IMR-90 (cell line): ENCODE measurements around the gene ATP6V0A4. TPM values are rescaled to one million over a fixed set of nuclear protein-coding genes. Genes with fewer than 3 reads are reported as not detected.

Source experiments
- ATAC-seq: fragments of 200-7000 bp; cut with Tn5 transposase; 2 replicates; pipeline ENCODE4 v1.9.1; 2020; ENCODE audit warnings: low read depth, mild to moderate bottlenecking, moderate library complexity
- BruUV-seq: library from RNA; stranded (reverse); fragments of 400-500 nt; replicated peaks from 2 replicates; lab custom pipeline; 2021; lab: Mats Ljungman, UMichigan
- CTCF ChIA-PET: fragments of 300-600 bp; formaldehyde crosslinking; extraction: SDS; loops from one replicate; lab custom pipeline; 2021; ENCODE audit warnings: antibody characterized with exemption; lab: Yijun Ruan, JAX
- POLR2A ChIA-PET: fragments of 300-600 bp; sonication (Branson Sonifier 250); formaldehyde crosslinking; loops from one replicate; lab custom pipeline; 2022; ENCODE audit warnings: antibody characterized with exemption; ENCODE audit not compliant: unreplicated experiment; lab: Charles Lee
- DNase-seq: peaks from one replicate; pipeline ENCODE4 v3.0.0; 2013
- H2AFZ ChIP-seq: replicated peaks from 2 replicates; pipeline ENCODE3; 2013; ENCODE audit warnings: low read length, mild to moderate bottlenecking; ENCODE audit not compliant: poor library complexity
- H2AK5ac ChIP-seq: 2 replicates; pipeline ENCODE4 v1.6.1; 2013; ENCODE audit warnings: low read depth, low read length, inconsistent platforms
- H2AK9ac ChIP-seq: replicated peaks from 2 replicates; pipeline ENCODE3; 2013; ENCODE audit warnings: mild to moderate bottlenecking, low read depth, low read length, moderate library complexity; ENCODE audit not compliant: poor library complexity
- H2BK120ac ChIP-seq: 2 replicates; pipeline ENCODE4 v1.6.1; 2013; ENCODE audit warnings: low read depth, low read length, inconsistent platforms
- H2BK15ac ChIP-seq: 3 replicates; pipeline ENCODE4 v1.6.1; 2013; ENCODE audit warnings: low read depth, low read length, inconsistent platforms
- H2BK20ac ChIP-seq: 2 replicates; pipeline ENCODE4 v1.6.1; 2013; ENCODE audit warnings: low read depth, mild to moderate bottlenecking, inconsistent platforms, low read length, moderate library complexity
- H2BK5ac ChIP-seq: 2 replicates; pipeline ENCODE4 v1.6.1; 2013; ENCODE audit warnings: mild to moderate bottlenecking, low read depth, low read length, inconsistent platforms; ENCODE audit not compliant: poor library complexity, severe bottlenecking
- H3K14ac ChIP-seq: replicated peaks from 2 replicates; pipeline ENCODE4 v1.6.1; 2013; ENCODE audit warnings: low read depth, low read length, inconsistent platforms
- H3K18ac ChIP-seq: 2 replicates; pipeline ENCODE4 v1.6.1; 2013; ENCODE audit warnings: low read depth, low read length, control low read depth
- H3K23ac ChIP-seq: 2 replicates; pipeline ENCODE4 v1.6.1; 2013; ENCODE audit warnings: low read depth, low read length, inconsistent platforms
- H3K27ac ChIP-seq: 2 replicates; pipeline ENCODE4 v1.5.1; 2013; ENCODE audit warnings: mild to moderate bottlenecking, control low read depth, low read length; ENCODE audit not compliant: insufficient read depth
- H3K27me3 ChIP-seq: 2 replicates; pipeline ENCODE4 v1.6.1; 2013; ENCODE audit warnings: low read length; ENCODE audit not compliant: control insufficient read depth, insufficient read depth
- H3K36me3 ChIP-seq: 2 replicates; pipeline ENCODE4 v1.6.1; 2013; ENCODE audit warnings: low read length, mixed read lengths; ENCODE audit not compliant: control insufficient read depth, insufficient read depth
- H3K4ac ChIP-seq: 2 replicates; pipeline ENCODE4 v1.6.1; 2013; ENCODE audit warnings: low read depth, low read length, inconsistent platforms
- H3K4me1 ChIP-seq: 2 replicates; pipeline ENCODE4 v1.6.1; 2013; ENCODE audit warnings: low read length, mixed read lengths; ENCODE audit not compliant: control insufficient read depth, insufficient read depth
- H3K4me2 ChIP-seq: 2 replicates; pipeline ENCODE4 v1.6.1; 2013; ENCODE audit warnings: low read depth, mild to moderate bottlenecking, control low read depth, low read length, moderate library complexity
- H3K4me3 ChIP-seq: 2 replicates; pipeline ENCODE4 v1.5.1; 2013; ENCODE audit warnings: low read depth, mild to moderate bottlenecking, control low read depth, low read length, moderate library complexity; ENCODE audit not compliant: insufficient read depth
- H3K56ac ChIP-seq: 2 replicates; pipeline ENCODE4 v1.6.1; 2013; ENCODE audit warnings: low read length, inconsistent platforms; ENCODE audit not compliant: insufficient read depth; ENCODE audit errors: extremely low read depth
- H3K79me1 ChIP-seq, 2 experiments: 2 replicates each; pipeline ENCODE4 v1.6.1; 2013; ENCODE audit warnings: low read length in 2 of 2, inconsistent platforms in 1 of 2, low read depth in 1 of 2
- H3K9ac ChIP-seq: 2 replicates; pipeline ENCODE4 v1.6.1; 2013; ENCODE audit warnings: low read depth, low read length, control low read depth
- H3K9me1 ChIP-seq: 2 replicates; pipeline ENCODE4 v1.6.1; 2013; ENCODE audit warnings: low read length, inconsistent platforms; ENCODE audit not compliant: insufficient read depth
- H3K9me3 ChIP-seq: 2 replicates; pipeline ENCODE4 v1.6.1; 2013; ENCODE audit warnings: low read length; ENCODE audit not compliant: control insufficient read depth, insufficient read depth
- H4K20me1 ChIP-seq: 2 replicates; pipeline ENCODE4 v1.6.1; 2013; ENCODE audit warnings: low read length, inconsistent platforms; ENCODE audit not compliant: insufficient read depth
- H4K5ac ChIP-seq: 2 replicates; pipeline ENCODE4 v1.6.1; 2013; ENCODE audit warnings: mild to moderate bottlenecking, low read depth, low read length, control low read depth
- H4K8ac ChIP-seq, 2 experiments: 2 replicates each; pipeline ENCODE4 v1.6.1; 2013; ENCODE audit warnings: low read depth in 2 of 2, low read length in 2 of 2, control low read depth in 1 of 2, inconsistent platforms in 1 of 2
- H4K91ac ChIP-seq: 2 replicates; pipeline ENCODE4 v1.6.1; 2013; ENCODE audit warnings: low read depth, low read length, inconsistent platforms; ENCODE audit not compliant: insufficient read depth
- MAFK ChIP-seq: IDR thresholded peaks from 2 replicates; pipeline ENCODE4 v1.6.1; 2012; ENCODE audit warnings: low read depth, low read length, improper control_type of control experiment
- MAZ ChIP-seq: IDR thresholded peaks from 2 replicates; pipeline ENCODE4 v1.6.1; 2012; ENCODE audit warnings: low read depth, mild to moderate bottlenecking, low read length, improper control_type of control experiment, moderate library complexity, borderline replicate concordance
- RAD21 ChIP-seq: IDR thresholded peaks from 2 replicates; pipeline ENCODE4 v1.6.1; 2012; ENCODE audit warnings: low read length, improper control_type of control experiment
- WGBS, 2 experiments: methylation state at CpG; one replicate each; pipeline versions ENCODE4 v1.1.5 to v1.1.7; 2013; ENCODE audit warnings: missing lambda C conversion rate in 2 of 2; ENCODE audit not compliant: insufficient read length in 1 of 2; ENCODE audit errors: extremely low coverage in 2 of 2; 5-methylcytosine and 5-hydroxymethylcytosine counted together
- dilution Hi-C: fragments of 300-500 bp; cut with HindIII; formaldehyde crosslinking; loops from one replicate; pipeline ENCODE4 v1.14.3; 2018; ENCODE audit warnings: low sequenced_read_pairs; ENCODE audit not compliant: unreplicated experiment
- in situ Hi-C: fragments of 300-500 bp; cut with MboI; formaldehyde crosslinking; loops from 3 replicates; pipeline ENCODE4 v1.14.3; 2019; ENCODE audit warnings: low sequenced_read_pairs, inconsistent platforms, mixed read lengths
- intact Hi-C: fragments of 100-400 bp; cut with micrococcal nuclease; formaldehyde crosslinking; loops from 2 replicates; pipeline ENCODE4 v1.10.0; 2022
- polyA plus RNA-seq, 3 experiments: library from polyadenylated mRNA; depleted of rRNA; stranded (reverse); fragments of >200 nt; gene quantifications; 2 replicates each; pipeline ENCODE4 v1.2.3, GENCODE V29; 2012; ENCODE audit warnings: low replicate concordance in 1 of 3
- total RNA-seq: library from RNA; depleted of rRNA; stranded (reverse); fragments of >200 nt; gene quantifications from 2 replicates; pipeline ENCODE4 v1.2.3, GENCODE V29; 2012

Gene ATP6V0A4
- total and polyA plus RNA-seq, 2 of the 4 experiments (the other 2 are of a cell fraction), result 0.05 to 0.18 TPM

GRCh38 chr7:138699661-138700060 lies 98.3 kb downstream of the ATP6V0A4 start:
- no peak overlapping the region for H3K9ac ChIP-seq
- no peak overlapping the region for H4K5ac ChIP-seq
- no CpG with 5 or more reads among the region's 9 CpGs for WGBS, 2 experiments
- DNase-seq, result no peak
- no peak overlapping the region for H2BK15ac ChIP-seq
- in situ Hi-C loops (no loop called here), dilution Hi-C loops (no loop called here), intact Hi-C loops (no loop called here)
- H2BK5ac ChIP-seq, result no peak overlapping the region
- no peaks in the 10 kb centered on the region for H3K27me3 ChIP-seq
- H3K4me1 ChIP-seq, result no peaks in the 10 kb centered on the region
- ChIA-PET POLR2A (no interaction called here), CTCF (no interaction called here)
- no peak overlapping the region for H3K14ac ChIP-seq
- no peak overlapping the region for H2BK120ac ChIP-seq
- no peak overlapping the region for H3K18ac ChIP-seq
- no TSS peak for BruUV-seq
- no peaks in the 10 kb centered on the region for H3K36me3 ChIP-seq
- H2AK9ac ChIP-seq, result no peak overlapping the region
- H3K9me1 ChIP-seq, result no peaks in the 10 kb centered on the region
- no peaks in the 10 kb centered on the region for H4K20me1 ChIP-seq
- H3K9me3 ChIP-seq, result peaks cover 4% of the 10 kb centered on the region; the same call in 1 of the 2 replicates
- no peak overlapping the region for H2AFZ ChIP-seq
- H3K4me3 ChIP-seq, result no peak overlapping the region
- no peak overlapping the region for H4K91ac ChIP-seq
- H3K4me2 ChIP-seq, result no peak overlapping the region
- H2BK20ac ChIP-seq, result no peak overlapping the region
- H3K79me1 ChIP-seq, result no peaks in the 10 kb centered on the region
- no peak overlapping the region for H3K4ac ChIP-seq
- no peak overlapping the region for H2AK5ac ChIP-seq
- H3K27ac ChIP-seq, result no peak overlapping the region
- ATAC-seq, result no peak
- TF ChIP-seq RAD21 (no peak), MAFK (no peak), MAZ (no peak)
- no peak overlapping the region for H3K23ac ChIP-seq
- no peak overlapping the region for H4K8ac ChIP-seq
- no peak overlapping the region for H3K56ac ChIP-seq
